GM12878 (cell line): ENCODE data around the gene STAG1. TPM values are rescaled to one million over a fixed set of nuclear protein-coding genes. Genes with fewer than 3 reads are reported as not detected.

Source experiments
- ASH2L ChIP-seq: fragments of 300-600, 200-600 bp; sonication (generic); IDR thresholded peaks from 2 replicates; pipeline ENCODE4 v1.6.1; 2017; ENCODE audit warnings: low read depth, mild to moderate bottlenecking, borderline replicate concordance
- ATF3 ChIP-seq: IDR thresholded peaks from 2 replicates; pipeline ENCODE4 v1.6.1; 2011; ENCODE audit warnings: low read depth, mild to moderate bottlenecking, low read length, moderate library complexity, borderline replicate concordance; ENCODE audit errors: extremely low read depth
- CBX3 ChIP-seq: fragments of 200-600 bp; sonication (generic); IDR thresholded peaks from 2 replicates; pipeline ENCODE4 v1.6.1; 2016; ENCODE audit warnings: low read depth, borderline replicate concordance
- CBX5 ChIP-seq: sonication (generic); IDR thresholded peaks from 2 replicates; pipeline ENCODE4 v1.6.1; 2016; ENCODE audit warnings: low read depth, moderate library complexity, mild to moderate bottlenecking, inconsistent platforms
- CHD2 ChIP-seq: IDR thresholded peaks from 2 replicates; pipeline ENCODE4 v1.6.1; 2011; ENCODE audit warnings: low read depth, low read length, improper control_type of control experiment, borderline replicate concordance
- ESRRA ChIP-seq: IDR thresholded peaks from 2 replicates; pipeline ENCODE4 v1.6.1; 2012; ENCODE audit warnings: mild to moderate bottlenecking, low read length, improper control_type of control experiment
- FOXK2 ChIP-seq: fragments of 450-650 bp; IDR thresholded peaks from 2 replicates; pipeline ENCODE4 v1.6.1; 2017; ENCODE audit warnings: mild to moderate bottlenecking, moderate library complexity
- GATAD2B ChIP-seq: fragments of 450-650 bp; conservative IDR thresholded peaks from 2 replicates; pipeline ENCODE4 v1.6.1; 2017; ENCODE audit warnings: low read depth, mild to moderate bottlenecking, moderate library complexity
- NR2C1 ChIP-seq: fragments of 450-650 bp; IDR thresholded peaks from 2 replicates; pipeline ENCODE4 v1.6.1; 2017; ENCODE audit warnings: antibody characterized with exemption, mild to moderate bottlenecking, moderate library complexity
- NRF1 ChIP-seq: conservative IDR thresholded peaks from 2 replicates; pipeline ENCODE4 v1.6.1; 2011; ENCODE audit warnings: mild to moderate bottlenecking, low read depth, low read length, improper control_type of control experiment
- PKNOX1 ChIP-seq: fragments of 450-650 bp; IDR thresholded peaks from 2 replicates; pipeline ENCODE4 v1.6.1; 2016; ENCODE audit warnings: mild to moderate bottlenecking
- POLR2AphosphoS2 ChIP-seq: IDR thresholded peaks from 2 replicates; pipeline ENCODE4 v1.6.1; 2011; ENCODE audit warnings: low read depth, mild to moderate bottlenecking, low read length, improper control_type of control experiment, moderate library complexity
- SIX5 ChIP-seq: IDR thresholded peaks from 2 replicates; pipeline ENCODE4 v1.6.1; 2011; ENCODE audit warnings: mild to moderate bottlenecking, low read depth, low read length, moderate library complexity; ENCODE audit not compliant: severe bottlenecking
- SMC3 ChIP-seq: IDR thresholded peaks from 2 replicates; pipeline ENCODE4 v1.6.1; 2011; ENCODE audit warnings: low read length, improper control_type of control experiment, borderline replicate concordance
- SRF ChIP-seq, 2 experiments: IDR thresholded peaks; 2 replicates each; pipeline ENCODE4 v1.6.1; 2011; ENCODE audit warnings: low read depth in 2 of 2, low read length in 2 of 2, mild to moderate bottlenecking in 1 of 2, moderate library complexity in 1 of 2
- STAT1 ChIP-seq: fragments of 450-650 bp; conservative IDR thresholded peaks from 2 replicates; pipeline ENCODE4 v1.6.1; 2014; ENCODE audit warnings: antibody characterized with exemption, mild to moderate bottlenecking
- TARDBP ChIP-seq: IDR thresholded peaks from 2 replicates; pipeline ENCODE4 v1.6.1; 2016; ENCODE audit warnings: borderline replicate concordance
- TCF7 ChIP-seq: IDR thresholded peaks from 2 replicates; pipeline ENCODE4 v1.6.1; 2014; ENCODE audit warnings: antibody characterized with exemption, borderline replicate concordance
- YY1 ChIP-seq: IDR thresholded peaks from 2 replicates; pipeline ENCODE4 v1.6.1; 2011; ENCODE audit warnings: low read depth, mild to moderate bottlenecking, low read length
- ZBTB4 ChIP-seq: fragments of 450-650 bp; formaldehyde crosslinking; IDR thresholded peaks from 2 replicates; pipeline ENCODE4 v1.4.0; 2022; ENCODE audit warnings: mild to moderate bottlenecking, moderate library complexity
- ZNF384 ChIP-seq: IDR thresholded peaks from 2 replicates; pipeline ENCODE4 v1.6.1; 2012; ENCODE audit warnings: low read depth, mild to moderate bottlenecking, low read length, improper control_type of control experiment, borderline replicate concordance
- polyA plus RNA-seq, 11 experiments: library from polyadenylated mRNA; depleted of rRNA in 4 of 11; unstranded in 6 of 11; stranded (reverse) in 5 of 11; fragments of >200 nt; fragmentation: Nextera tagmentation in 4 of 11; fragmentation: Illumina TruSeq in 1 of 11; extraction: Ambion mirVana in 4 of 11; extraction: Trizol in 1 of 11; gene quantifications; 1 replicate in 1 of 11; 2 replicates in 10 of 11; pipeline versions ENCODE4 v1.2.1 to v1.2.3, GENCODE V29; 2011 to 2016; ENCODE audit warnings: inconsistent platforms in 2 of 11, missing spikeins in 2 of 11, low read depth in 1 of 11
- total RNA-seq, 4 experiments: library from RNA; depleted of rRNA in 3 of 4; stranded (reverse); fragments of >200 nt in 3 of 4; fragmentation: Illumina TruSeq in 1 of 4; extraction: Trizol in 1 of 4; gene quantifications; 2 replicates each; pipeline versions ENCODE4 v1.2.1 to v1.2.3, GENCODE V29; 2013 to 2021
- TF ChIP-seq, protein P1 (sequence below): fragments of 450-650 bp; conservative IDR thresholded peaks from 2 replicates; pipeline ENCODE4 v1.6.1; 2017; ENCODE audit warnings: mild to moderate bottlenecking, moderate library complexity
- TF ChIP-seq, protein P2 (sequence below): IDR thresholded peaks from 2 replicates; pipeline ENCODE4 v1.6.1; 2011; ENCODE audit warnings: mild to moderate bottlenecking, low read depth, low read length, moderate library complexity; ENCODE audit not compliant: insufficient replicate concordance

STAG1 gene
- total and polyA plus RNA-seq, 10 of the 15 experiments (the other 5 are each of a cell fraction or from before 2014, with no cell fraction given), result 4.4 to 30.1 (median 20.2) TPM

DNA sequence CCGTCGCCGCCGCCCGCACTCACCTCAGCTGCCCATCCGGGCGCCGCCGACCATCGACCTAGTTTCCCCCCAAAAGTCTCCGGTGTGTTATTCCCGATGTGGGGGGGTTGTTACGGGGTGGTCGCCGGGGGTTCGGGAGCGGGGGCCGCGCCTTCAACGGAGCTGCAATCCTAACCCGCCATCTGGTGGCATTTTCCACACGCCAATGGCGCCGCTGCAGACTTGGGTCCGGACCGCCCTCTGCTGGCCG is at the start of gene STAG1 (continued):
- no peak for TF ChIP-seq CHD2
- TF ChIP-seq NRF1, result no peak
- TF ChIP-seq SMC3, result peak; percentile 92
- 0 out of 2 replicates have a peak, but pooled peaks have one; percentile 46 for TF ChIP-seq ASH2L
- TF ChIP-seq ATF3, result peak; percentile 22; the same call in 1 of the 2 replicates
- TF ChIP-seq CBX5, result 0 out of 2 replicates have a peak, but pooled peaks have one; percentile 85
- TF ChIP-seq GATAD2B, result no peak; the same call in 1 of the 2 replicates
- TF ChIP-seq, protein P1, sequence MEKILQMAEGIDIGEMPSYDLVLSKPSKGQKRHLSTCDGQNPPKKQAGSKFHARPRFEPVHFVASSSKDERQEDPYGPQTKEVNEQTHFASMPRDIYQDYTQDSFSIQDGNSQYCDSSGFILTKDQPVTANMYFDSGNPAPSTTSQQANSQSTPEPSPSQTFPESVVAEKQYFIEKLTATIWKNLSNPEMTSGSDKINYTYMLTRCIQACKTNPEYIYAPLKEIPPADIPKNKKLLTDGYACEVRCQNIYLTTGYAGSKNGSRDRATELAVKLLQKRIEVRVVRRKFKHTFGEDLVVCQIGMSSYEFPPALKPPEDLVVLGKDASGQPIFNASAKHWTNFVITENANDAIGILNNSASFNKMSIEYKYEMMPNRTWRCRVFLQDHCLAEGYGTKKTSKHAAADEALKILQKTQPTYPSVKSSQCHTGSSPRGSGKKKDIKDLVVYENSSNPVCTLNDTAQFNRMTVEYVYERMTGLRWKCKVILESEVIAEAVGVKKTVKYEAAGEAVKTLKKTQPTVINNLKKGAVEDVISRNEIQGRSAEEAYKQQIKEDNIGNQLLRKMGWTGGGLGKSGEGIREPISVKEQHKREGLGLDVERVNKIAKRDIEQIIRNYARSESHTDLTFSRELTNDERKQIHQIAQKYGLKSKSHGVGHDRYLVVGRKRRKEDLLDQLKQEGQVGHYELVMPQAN, result no peak; the same call in 1 of the 2 replicates
- TF ChIP-seq TARDBP, result peak; percentile 57; the same call in 1 of the 2 replicates
- no peak for TF ChIP-seq STAT1
- no peak for TF ChIP-seq ESRRA
- no peak; the same call in 1 of the 2 replicates for TF ChIP-seq POLR2AphosphoS2
- TF ChIP-seq ZBTB4 (CRISPR knock-in tag), result 0 out of 2 replicates have a peak, but pooled peaks have one; percentile 51
- TF ChIP-seq CBX3, result no peak
- TF ChIP-seq, protein P2, sequence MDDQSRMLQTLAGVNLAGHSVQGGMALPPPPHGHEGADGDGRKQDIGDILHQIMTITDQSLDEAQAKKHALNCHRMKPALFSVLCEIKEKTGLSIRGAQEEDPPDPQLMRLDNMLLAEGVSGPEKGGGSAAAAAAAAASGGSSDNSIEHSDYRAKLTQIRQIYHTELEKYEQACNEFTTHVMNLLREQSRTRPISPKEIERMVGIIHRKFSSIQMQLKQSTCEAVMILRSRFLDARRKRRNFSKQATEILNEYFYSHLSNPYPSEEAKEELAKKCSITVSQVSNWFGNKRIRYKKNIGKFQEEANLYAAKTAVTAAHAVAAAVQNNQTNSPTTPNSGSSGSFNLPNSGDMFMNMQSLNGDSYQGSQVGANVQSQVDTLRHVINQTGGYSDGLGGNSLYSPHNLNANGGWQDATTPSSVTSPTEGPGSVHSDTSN, result no peak
- no peak for TF ChIP-seq SRF (IDR thresholded peaks at IDR 0.05; ENCODE audit: low read depth in 2 of 2, low read length in 2 of 2)
- TF ChIP-seq NR2C1, result no peak
- no peak for TF ChIP-seq ZNF384
- TF ChIP-seq PKNOX1, result no peak
- TF ChIP-seq YY1, result peak; percentile 87
- TF ChIP-seq FOXK2, result no peak
- no peak for TF ChIP-seq TCF7
- TF ChIP-seq SIX5, result no peak
